A673 (cell line): ENCODE measurements around the gene NFS1.

Experiments used
- CTCF ChIP-seq: fragments of 300-800, 200-600 bp; sonication (generic); conservative IDR thresholded peaks from 2 replicates; pipeline ENCODE4 v1.5.1; 2017; ENCODE audit warnings: low read depth, mild to moderate bottlenecking, antibody characterized with exemption, low read length, moderate library complexity, mixed read lengths
- EZH2 ChIP-seq: fragments of 200-600 bp; sonication (generic); IDR thresholded peaks from 2 replicates; pipeline ENCODE4 v1.6.1; 2017; ENCODE audit warnings: borderline replicate concordance, low read depth, mild to moderate bottlenecking, mixed read lengths, antibody characterized with exemption, low read length; ENCODE audit not compliant: poor library complexity, severe bottlenecking

GRCh38 chr20:35626386-35627001 lies 72.7 kb downstream of the NFS1 start:
- TF ChIP-seq EZH2 (no peak), CTCF (no peak)
